K562 (cell line): Measurements from ENCODE around the gene GATB. TPM values are rescaled to one million over a fixed set of nuclear protein-coding genes. Genes with fewer than 3 reads are reported as not detected.

Experiments used
- MBD1 ChIP-seq: fragments of 250-450 bp; sonication (Bioruptor Pico); IDR thresholded peaks from 2 replicates; pipeline ENCODE4 v1.8.0; 2022; ENCODE audit warnings: inconsistent platforms
- MGA ChIP-seq: fragments of 450-650 bp; IDR thresholded peaks from 2 replicates; pipeline ENCODE4 v1.6.1; 2016; ENCODE audit warnings: mild to moderate bottlenecking, moderate library complexity
- ZNF318 ChIP-seq, 2 experiments: fragments of 450-650 bp; IDR thresholded peaks; 2 replicates each; pipeline ENCODE4 v1.6.1; 2016; ENCODE audit warnings: mild to moderate bottlenecking in 2 of 2, borderline replicate concordance in 1 of 2, low read depth in 1 of 2, moderate library complexity in 1 of 2
- polyA plus RNA-seq, 8 experiments: library from polyadenylated mRNA; depleted of rRNA in 4 of 8; stranded (reverse) in 5 of 8; unstranded in 3 of 8; fragments of >200 nt; fragmentation: Nextera tagmentation in 2 of 8; fragmentation: Illumina TruSeq in 1 of 8; extraction: Ambion mirVana in 2 of 8; extraction: Trizol in 1 of 8; gene quantifications; 2 replicates each; pipeline versions ENCODE4 v1.2.1 to v1.2.3, GENCODE V29; 2011 to 2014; ENCODE audit warnings: inconsistent platforms in 1 of 8, missing spikeins in 1 of 8
- total RNA-seq, 7 experiments: library from RNA; depleted of rRNA in 6 of 7; stranded (reverse); fragments of >200 nt in 6 of 7; fragmentation: Illumina TruSeq in 2 of 7; extraction: Trizol in 2 of 7; gene quantifications; 2 replicates each; pipeline versions ENCODE4 v1.2.1 to v1.2.3, GENCODE V29; 2011 to 2021; ENCODE audit warnings: low replicate concordance in 1 of 7

The GATB gene
- total and polyA plus RNA-seq, 9 of the 15 experiments (the other 6 are each of a cell fraction or from before 2014, with no cell fraction given): 15.3 to 31.8 (median 26.2) TPM

GRCh38 chr4:151745481-151746231, 15.2 kb downstream of the GATB start (continued):
- no peak for TF ChIP-seq ZNF318 (IDR thresholded peaks at IDR 0.05; ENCODE audit: borderline replicate concordance in 1 of 2, low read depth in 1 of 2)
- no peak for TF ChIP-seq MGA
- TF ChIP-seq MBD1 (CRISPR knock-in tag): no peak
